Body of pancreas (tissue), 4 donors: ENCODE data around the gene CPA3. TPM values are rescaled to one million over a fixed set of nuclear protein-coding genes. Genes with fewer than 3 reads are reported as not detected.
A peak's percentile ranks its signal among the peaks of the same experiment; 100 is the strongest.

Experiments
- ATAC-seq: fragments of 150-250 bp; one replicate; pipeline ENCODE4 v1.9.1; 2016
- DNase-seq, 4 donors: peaks; one replicate each; pipeline ENCODE4 v3.0.0-alpha.2; 2019
- H3K27ac ChIP-seq, 4 donors: fragments of 200-600 bp; sonication (generic); 1 replicate in 3 of 4; 2 replicates in 1 of 4; pipeline versions ENCODE4 v1.5.1 to v1.6.1; 2016 to 2019; ENCODE audit warnings: mild to moderate bottlenecking in 1 of 4, mixed read lengths in 1 of 4, moderate library complexity in 1 of 4
- H3K27me3 ChIP-seq, 2 donors: fragments of 200-600 bp; sonication (generic); one replicate each; pipeline ENCODE4 v1.6.0; 2016; ENCODE audit warnings: mild to moderate bottlenecking in 1 of 2
- H3K36me3 ChIP-seq, 2 donors: fragments of 200-600 bp; sonication (generic); replicated peaks in 1 of 2; 2 replicates each; pipeline ENCODE4 v1.5.1; 2016; ENCODE audit warnings: low read depth in 2 of 2; ENCODE audit not compliant: insufficient read depth in 1 of 2
- H3K4me1 ChIP-seq: fragments of 200-600 bp; sonication (generic); one replicate; pipeline ENCODE4 v1.6.0; 2016
- H3K4me3 ChIP-seq, 2 donors: fragments of 200-600 bp; sonication (generic); 1 replicate in 1 of 2; 2 replicates in 1 of 2; pipeline ENCODE4 v1.5.1; 2016 to 2019
- H3K9me3 ChIP-seq, 3 donors: fragments of 200-600 bp; sonication (generic); 1 replicate in 2 of 3; 2 replicates in 1 of 3; pipeline ENCODE4 v1.5.1; 2016
- POLR2A ChIP-seq, 3 donors: fragments of 450-650 bp; IDR thresholded peaks; one replicate each; pipeline ENCODE4 v1.6.1; 2016; ENCODE audit warnings: antibody characterized with exemption in 3 of 3, mild to moderate bottlenecking in 2 of 3
- WGBS, 2 donors: methylation state at CpG; one replicate each; pipeline ENCODE4 v1.1.5; 2017; 5-methylcytosine and 5-hydroxymethylcytosine counted together
- intact Hi-C: fragments of 100-400 bp; cut with DNase I; formaldehyde crosslinking; loops from one replicate; pipeline ENCODE4 v1.15.1; 2023
- total RNA-seq, 2 donors: library from RNA; depleted of rRNA; stranded (reverse); fragments of >200 nt; gene quantifications; one replicate each; pipeline ENCODE4 v1.1.0, GENCODE V29; 2016
- TF ChIP-seq, protein P1 (sequence below), 7 experiments: fragments of 450-650 bp in 4 of 7; fragments of 200-600 bp in 3 of 7; sonication (generic) in 3 of 7; IDR thresholded peaks; one replicate each; pipeline ENCODE4 v1.5.1; 2016 to 2019; ENCODE audit warnings: antibody characterized with exemption in 7 of 7

The CPA3 gene, protein sequence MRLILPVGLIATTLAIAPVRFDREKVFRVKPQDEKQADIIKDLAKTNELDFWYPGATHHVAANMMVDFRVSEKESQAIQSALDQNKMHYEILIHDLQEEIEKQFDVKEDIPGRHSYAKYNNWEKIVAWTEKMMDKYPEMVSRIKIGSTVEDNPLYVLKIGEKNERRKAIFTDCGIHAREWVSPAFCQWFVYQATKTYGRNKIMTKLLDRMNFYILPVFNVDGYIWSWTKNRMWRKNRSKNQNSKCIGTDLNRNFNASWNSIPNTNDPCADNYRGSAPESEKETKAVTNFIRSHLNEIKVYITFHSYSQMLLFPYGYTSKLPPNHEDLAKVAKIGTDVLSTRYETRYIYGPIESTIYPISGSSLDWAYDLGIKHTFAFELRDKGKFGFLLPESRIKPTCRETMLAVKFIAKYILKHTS
- total RNA-seq: 1 to 10 TPM; 4.9 to 5.7 TPM

DNA sequence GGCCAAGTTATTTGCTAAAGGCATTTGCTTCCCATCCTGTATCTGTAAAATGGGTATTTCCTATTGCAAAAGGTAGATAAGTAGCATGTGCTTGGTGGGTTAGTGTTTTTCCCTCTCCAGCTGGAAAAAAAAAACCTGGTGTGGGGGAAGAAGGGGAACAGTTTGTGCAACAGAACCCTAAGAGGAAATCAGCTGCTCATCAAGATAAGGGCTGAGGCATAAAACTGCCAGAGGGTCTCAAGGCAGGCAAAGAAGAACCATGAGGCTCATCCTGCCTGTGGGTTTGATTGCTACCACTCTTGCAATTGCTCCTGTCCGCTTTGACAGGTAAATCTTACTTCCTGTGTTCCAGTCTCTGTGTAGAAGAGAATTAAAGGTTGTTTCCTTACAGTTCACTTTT is at the start of gene CPA3:
TSS of gene CPA3 (plus strand) at position 248 of the 400 bp plus-strand sequence. CDS start at position 260, 12 bp downstream.
- TF ChIP-seq POLR2A (IDR thresholded peaks at IDR 0.05): no peak
- TF ChIP-seq, protein P1, sequence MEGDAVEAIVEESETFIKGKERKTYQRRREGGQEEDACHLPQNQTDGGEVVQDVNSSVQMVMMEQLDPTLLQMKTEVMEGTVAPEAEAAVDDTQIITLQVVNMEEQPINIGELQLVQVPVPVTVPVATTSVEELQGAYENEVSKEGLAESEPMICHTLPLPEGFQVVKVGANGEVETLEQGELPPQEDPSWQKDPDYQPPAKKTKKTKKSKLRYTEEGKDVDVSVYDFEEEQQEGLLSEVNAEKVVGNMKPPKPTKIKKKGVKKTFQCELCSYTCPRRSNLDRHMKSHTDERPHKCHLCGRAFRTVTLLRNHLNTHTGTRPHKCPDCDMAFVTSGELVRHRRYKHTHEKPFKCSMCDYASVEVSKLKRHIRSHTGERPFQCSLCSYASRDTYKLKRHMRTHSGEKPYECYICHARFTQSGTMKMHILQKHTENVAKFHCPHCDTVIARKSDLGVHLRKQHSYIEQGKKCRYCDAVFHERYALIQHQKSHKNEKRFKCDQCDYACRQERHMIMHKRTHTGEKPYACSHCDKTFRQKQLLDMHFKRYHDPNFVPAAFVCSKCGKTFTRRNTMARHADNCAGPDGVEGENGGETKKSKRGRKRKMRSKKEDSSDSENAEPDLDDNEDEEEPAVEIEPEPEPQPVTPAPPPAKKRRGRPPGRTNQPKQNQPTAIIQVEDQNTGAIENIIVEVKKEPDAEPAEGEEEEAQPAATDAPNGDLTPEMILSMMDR (IDR thresholded peaks at IDR 0.05): no peak
- ATAC-seq: no peak
- intact Hi-C loops: loop anchor here (10.0 kb wide), 1 partner anchor 80 kb away; no protein-coding TSS in a partner anchor
- Histone ChIP-seq H3K9me3 (no peaks in the 10 kb centered on the region), H3K27me3 (no peaks in the 10 kb centered on the region), H3K27ac (peak within 1 kb of the TSS in 2 of 4 donors; percentile 51 to 61), H3K4me1 (peaks cover 27% of the 10 kb centered on the region), H3K36me3 (no peaks in the 10 kb centered on the region), H3K4me3 (no peak within 1 kb of the TSS)
- WGBS, 2 donors: 73 to 100% methylated on average over 1 of the region's 1 CpG
- DNase-seq: no peak

DNA sequence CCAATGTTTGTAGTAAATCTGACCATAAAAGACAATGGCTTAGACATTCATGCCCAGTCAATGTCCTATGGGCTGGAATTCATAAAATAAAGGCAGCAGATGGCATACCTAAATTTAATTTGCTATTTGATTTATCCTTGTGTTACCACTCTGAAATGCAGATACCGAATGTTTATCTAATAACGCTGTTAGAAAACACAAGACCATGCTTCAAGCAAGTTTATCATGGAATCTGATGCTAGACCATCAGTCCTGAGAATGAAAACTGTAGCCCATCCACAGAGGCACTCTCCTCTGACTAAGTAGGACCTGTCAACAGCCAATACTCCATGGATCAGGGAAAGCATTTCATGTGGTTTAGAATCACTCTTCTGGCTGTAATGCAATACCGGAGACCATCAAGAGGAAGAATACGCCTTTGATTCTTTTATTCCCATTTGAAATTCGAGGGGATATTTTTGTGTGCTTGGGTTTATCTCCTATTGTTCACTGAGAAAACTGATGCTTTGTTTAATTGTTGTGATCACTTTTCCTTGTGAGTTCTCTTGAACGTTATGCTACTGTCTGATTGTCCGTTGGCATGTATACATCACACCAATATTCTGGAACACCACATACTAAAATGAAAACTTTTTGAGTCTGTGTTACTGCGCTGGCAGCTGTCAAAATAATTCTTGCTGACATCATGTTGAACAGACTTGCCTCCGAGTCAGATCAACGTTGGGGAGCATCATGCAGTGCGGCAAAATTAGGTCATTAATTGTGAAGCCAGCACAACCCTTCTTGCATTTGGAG is 49.6 kb upstream of the CPA3 start:
- no peak for DNase-seq
- H3K36me3 ChIP-seq: no peaks in the 10 kb centered on the region
- 82 to 85% methylated on average over 11 of the region's 11 CpGs for WGBS, 2 donors
- intact Hi-C loops: no loop called here
- peaks cover 21% of the 10 kb centered on the region for H3K4me1 ChIP-seq
- no peak overlapping the region for H3K4me3 ChIP-seq
- no peaks in the 10 kb centered on the region for H3K9me3 ChIP-seq
- no peaks in the 10 kb centered on the region for H3K27me3 ChIP-seq
- ATAC-seq: no peak
- H3K27ac ChIP-seq: no peak overlapping the region
- TF ChIP-seq, protein P1 (IDR thresholded peaks at IDR 0.05): no peak
- no peak for TF ChIP-seq POLR2A (IDR thresholded peaks at IDR 0.05)

DNA sequence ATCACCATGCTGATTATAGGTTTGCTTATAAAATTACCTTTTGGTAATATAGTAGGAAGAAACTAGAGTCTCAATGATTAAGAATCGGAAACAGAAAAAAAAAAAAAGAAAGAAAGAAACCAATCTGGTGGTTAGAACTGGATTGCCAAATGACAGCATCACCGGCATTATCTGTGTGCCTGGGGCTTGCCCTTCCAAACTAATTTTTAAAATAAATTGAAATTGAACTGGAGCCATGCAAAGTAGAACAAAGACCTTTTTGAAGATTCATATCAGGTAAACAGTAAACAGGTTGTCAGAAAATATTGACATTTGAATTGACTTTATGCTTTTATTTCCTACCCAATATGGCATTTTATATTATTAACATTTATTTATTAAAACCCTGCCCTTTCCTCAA is 48.7 kb upstream of the CPA3 start:
- H3K27ac ChIP-seq: no peak overlapping the region
- peaks cover 30% of the 10 kb centered on the region for H3K4me1 ChIP-seq
- no peaks in the 10 kb centered on the region for H3K9me3 ChIP-seq
- no peaks in the 10 kb centered on the region for H3K27me3 ChIP-seq
- DNase-seq (no peak), ATAC-seq (no peak)
- no peak overlapping the region for H3K4me3 ChIP-seq
- intact Hi-C loops: no loop called here
- no peaks in the 10 kb centered on the region for H3K36me3 ChIP-seq
- WGBS, 2 donors: 68 to 80% methylated on average over 2 of the region's 2 CpGs
- TF ChIP-seq, protein P1 (IDR thresholded peaks at IDR 0.05): no peak
- no peak for TF ChIP-seq POLR2A (IDR thresholded peaks at IDR 0.05)

DNA sequence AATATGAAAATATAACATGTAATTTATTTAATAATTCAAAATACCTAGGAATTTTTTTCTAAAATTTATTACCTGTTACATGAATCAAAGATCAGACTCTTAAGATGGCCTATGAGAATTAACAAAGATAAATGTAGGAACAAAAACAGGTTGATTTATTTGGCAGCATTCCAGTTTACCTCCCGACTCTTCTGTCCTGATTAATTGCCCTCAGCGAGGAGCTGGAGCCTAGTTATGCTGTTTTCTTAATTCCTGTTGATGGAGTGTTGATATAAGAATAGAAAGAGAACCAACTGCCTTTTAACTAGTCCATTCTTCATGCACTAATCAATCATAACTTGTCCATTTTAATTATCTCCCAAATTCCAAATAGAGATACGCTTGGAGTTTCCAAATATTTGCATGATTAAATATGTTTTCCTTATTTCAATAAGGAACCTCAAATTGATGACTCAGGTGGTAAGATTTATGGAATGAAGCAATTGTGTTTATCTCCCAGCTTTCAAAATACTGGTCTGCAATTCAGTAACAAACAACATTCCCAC is 48.0 kb upstream of the CPA3 start:
- no peak for ATAC-seq
- H3K9me3 ChIP-seq: no peaks in the 10 kb centered on the region
- TF ChIP-seq, protein P1 (IDR thresholded peaks at IDR 0.05): no peak
- TF ChIP-seq POLR2A (IDR thresholded peaks at IDR 0.05): no peak

More for the DNA sequence above, 48.0 kb upstream of the CPA3 start:
- Histone ChIP-seq H3K27ac (no peak overlapping the region), H3K36me3 (no peaks in the 10 kb centered on the region), H3K4me3 (no peak overlapping the region), H3K4me1 (peaks cover 33% of the 10 kb centered on the region), H3K27me3 (no peaks in the 10 kb centered on the region)
- intact Hi-C loops: no loop called here
- WGBS, 2 donors: 10 to 24% methylated on average over 3 of the region's 3 CpGs
- no peak for DNase-seq
